DND-41 (cell line): ENCODE measurements around the gene CA5B.

Source experiments
- ATAC-seq: fragments of 200-7000 bp; cut with Tn5 transposase; 3 replicates; pipeline ENCODE4 v1.9.1; 2021; ENCODE audit warnings: low read depth; ENCODE audit not compliant: insufficient read depth
- DNase-seq: peaks from one replicate; pipeline ENCODE4 v3.0.0-alpha.2; 2020
- H2AFZ ChIP-seq: 2 replicates; pipeline ENCODE4 v1.6.0; 2012; ENCODE audit warnings: low read depth, low read length
- H3K27ac ChIP-seq: 2 replicates; pipeline ENCODE4 v1.5.1; 2012; ENCODE audit warnings: low read length, inconsistent platforms
- H3K27me3 ChIP-seq: fragments of 200-600 bp; sonication (generic); 2 replicates; pipeline ENCODE4 v1.6.0; 2012; ENCODE audit warnings: low read length, mild to moderate bottlenecking, inconsistent platforms; ENCODE audit not compliant: insufficient read depth, poor library complexity
- H3K36me3 ChIP-seq: 2 replicates; pipeline ENCODE4 v1.5.1; 2012; ENCODE audit warnings: low read length, inconsistent platforms; ENCODE audit not compliant: insufficient read depth
- H3K4me1 ChIP-seq: 2 replicates; pipeline ENCODE4 v1.5.1; 2012; ENCODE audit warnings: mild to moderate bottlenecking, low read length; ENCODE audit not compliant: insufficient read depth
- H3K4me2 ChIP-seq: 2 replicates; pipeline ENCODE4 v1.6.0; 2012; ENCODE audit warnings: mild to moderate bottlenecking, moderate library complexity, low read length, inconsistent platforms; ENCODE audit not compliant: insufficient read depth
- H3K4me3 ChIP-seq, 2 experiments: fragments of 200-600 bp in 1 of 2; shearing (Covaris generic) in 1 of 2; 2 replicates each; pipeline ENCODE4 v1.5.1; 2012 to 2016; ENCODE audit warnings: inconsistent platforms in 2 of 2, low read length in 2 of 2, mild to moderate bottlenecking in 2 of 2, low read depth in 1 of 2, moderate library complexity in 1 of 2
- H3K79me2 ChIP-seq: 2 replicates; pipeline ENCODE4 v1.6.0; 2012; ENCODE audit warnings: low read length, inconsistent platforms; ENCODE audit not compliant: insufficient read depth
- H3K9ac ChIP-seq: 2 replicates; pipeline ENCODE4 v1.6.0; 2012; ENCODE audit warnings: low read depth, mild to moderate bottlenecking, inconsistent platforms, low read length, moderate library complexity
- H3K9me3 ChIP-seq: 2 replicates; pipeline ENCODE4 v1.5.1; 2012; ENCODE audit warnings: low read length, moderate library complexity, mild to moderate bottlenecking, inconsistent platforms; ENCODE audit not compliant: insufficient read depth, severe bottlenecking
- H4K20me1 ChIP-seq: 2 replicates; pipeline ENCODE4 v1.6.0; 2012; ENCODE audit warnings: low read length; ENCODE audit not compliant: insufficient read depth
- EZH2 ChIP-seq: IDR thresholded peaks from 3 replicates; pipeline ENCODE4 v1.6.1; 2012; ENCODE audit warnings: borderline replicate concordance, low read depth, mild to moderate bottlenecking, moderate library complexity, low read length, inconsistent platforms; ENCODE audit not compliant: severe bottlenecking
- TF ChIP-seq, protein P1 (sequence below): IDR thresholded peaks from 2 replicates; pipeline ENCODE4 v1.5.1; 2012; ENCODE audit warnings: borderline replicate concordance, low read length, moderate library complexity, mild to moderate bottlenecking; ENCODE audit not compliant: poor library complexity, severe bottlenecking; ENCODE audit errors: extremely low read depth

The CA5B gene

GRCh38 chrX:15804563-15804962, 66.5 kb downstream of the CA5B start:
- Histone ChIP-seq H4K20me1 (no peaks in the 10 kb centered on the region), H3K36me3 (peaks cover 19% of the 10 kb centered on the region), H3K9ac (no peak overlapping the region), H3K9me3 (no peaks in the 10 kb centered on the region), H3K4me1 (no peaks in the 10 kb centered on the region), H3K27ac (no peak overlapping the region), H3K79me2 (no peaks in the 10 kb centered on the region), H3K27me3 (no peaks in the 10 kb centered on the region), H3K4me2 (no peak overlapping the region), H2AFZ (no peak overlapping the region), H3K4me3 (no peak overlapping the region)
- TF ChIP-seq, protein P1, sequence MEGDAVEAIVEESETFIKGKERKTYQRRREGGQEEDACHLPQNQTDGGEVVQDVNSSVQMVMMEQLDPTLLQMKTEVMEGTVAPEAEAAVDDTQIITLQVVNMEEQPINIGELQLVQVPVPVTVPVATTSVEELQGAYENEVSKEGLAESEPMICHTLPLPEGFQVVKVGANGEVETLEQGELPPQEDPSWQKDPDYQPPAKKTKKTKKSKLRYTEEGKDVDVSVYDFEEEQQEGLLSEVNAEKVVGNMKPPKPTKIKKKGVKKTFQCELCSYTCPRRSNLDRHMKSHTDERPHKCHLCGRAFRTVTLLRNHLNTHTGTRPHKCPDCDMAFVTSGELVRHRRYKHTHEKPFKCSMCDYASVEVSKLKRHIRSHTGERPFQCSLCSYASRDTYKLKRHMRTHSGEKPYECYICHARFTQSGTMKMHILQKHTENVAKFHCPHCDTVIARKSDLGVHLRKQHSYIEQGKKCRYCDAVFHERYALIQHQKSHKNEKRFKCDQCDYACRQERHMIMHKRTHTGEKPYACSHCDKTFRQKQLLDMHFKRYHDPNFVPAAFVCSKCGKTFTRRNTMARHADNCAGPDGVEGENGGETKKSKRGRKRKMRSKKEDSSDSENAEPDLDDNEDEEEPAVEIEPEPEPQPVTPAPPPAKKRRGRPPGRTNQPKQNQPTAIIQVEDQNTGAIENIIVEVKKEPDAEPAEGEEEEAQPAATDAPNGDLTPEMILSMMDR = no peak
- no peak for TF ChIP-seq EZH2
- no peak for ATAC-seq
- DNase-seq = no peak

DNA sequence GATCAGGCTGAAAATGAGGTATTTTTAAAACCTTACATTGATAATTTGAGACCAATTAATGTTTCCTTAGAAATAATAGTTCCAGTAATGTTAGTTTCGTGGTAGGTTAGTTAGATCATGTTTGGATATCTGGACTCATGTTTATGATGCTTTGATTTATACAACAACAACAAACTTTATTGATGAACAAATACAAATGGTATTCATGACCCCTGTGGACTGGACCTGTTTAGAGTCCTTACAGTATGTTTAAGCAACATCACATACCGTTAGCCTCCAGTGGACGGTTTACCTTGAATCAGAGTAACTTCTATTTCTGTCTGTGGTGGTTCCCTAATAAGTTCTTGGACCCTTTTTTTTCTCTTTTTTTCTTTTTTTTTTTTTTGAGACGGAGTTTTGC, 70.2 kb downstream of the CA5B start:
- no peak for ATAC-seq
- Histone ChIP-seq H3K79me2 (no peaks in the 10 kb centered on the region), H4K20me1 (no peaks in the 10 kb centered on the region), H3K4me3 (no peak overlapping the region), H3K4me2 (no peak overlapping the region), H3K27ac (no peak overlapping the region), H3K9me3 (no peaks in the 10 kb centered on the region), H3K36me3 (peaks cover 35% of the 10 kb centered on the region), H3K4me1 (no peaks in the 10 kb centered on the region), H3K27me3 (no peaks in the 10 kb centered on the region), H3K9ac (no peak overlapping the region), H2AFZ (no peak overlapping the region)
- DNase-seq = no peak
- TF ChIP-seq, protein P1 = no peak
- no peak for TF ChIP-seq EZH2

- Histone ChIP-seq H3K9me3 (no peaks in the 10 kb centered on the region), H3K79me2 (no peaks in the 10 kb centered on the region), H3K4me2 (no peak overlapping the region), H3K9ac (no peak overlapping the region), H4K20me1 (no peaks in the 10 kb centered on the region; the same call in 1 of the 2 replicates), H3K36me3 (peaks cover 43% of the 10 kb centered on the region), H3K4me1 (peaks cover 18% of the 10 kb centered on the region), H3K4me3 (no peak overlapping the region), H3K27me3 (no peaks in the 10 kb centered on the region), H3K27ac (no peak overlapping the region), H2AFZ (no peak overlapping the region)
- no peak for ATAC-seq
- no peak for TF ChIP-seq EZH2
- TF ChIP-seq, protein P1 = no peak
- no peak for DNase-seq
Measured at GRCh38 chrX:15812192-15812938, 74.3 kb downstream of the CA5B start.

GRCh38 chrX:15813416-15813815, 75.3 kb downstream of the CA5B start:
- Histone ChIP-seq H3K36me3 (peaks cover 46% of the 10 kb centered on the region), H3K9ac (no peak overlapping the region), H3K79me2 (no peaks in the 10 kb centered on the region), H2AFZ (no peak overlapping the region), H3K9me3 (no peaks in the 10 kb centered on the region), H3K27ac (no peak overlapping the region), H4K20me1 (no peaks in the 10 kb centered on the region; the same call in 1 of the 2 replicates), H3K4me3 (no peak overlapping the region), H3K27me3 (no peaks in the 10 kb centered on the region), H3K4me2 (no peak overlapping the region), H3K4me1 (peaks cover 18% of the 10 kb centered on the region)
- TF ChIP-seq, protein P1 = no peak
- ATAC-seq (no peak), DNase-seq (no peak)
